Measurements from ENCODE around the gene KATNB1.

- TF ChIP-seq CTCF (IDR thresholded peaks at IDR 0.05; ENCODE audit: borderline replicate concordance, extremely low read depth, low read length, poor library complexity, severe bottlenecking): peak; percentile 19
- no peak for TF ChIP-seq EZH2 (IDR thresholded peaks at IDR 0.05; ENCODE audit: borderline replicate concordance, low read depth, low read length, severe bottlenecking)
Observed at GRCh38 chr16:57775661-57776469, 40.3 kb downstream of the KATNB1 start.

All from DND-41 (cell line).